ENCODE results near the gene SAA4. TPM values are rescaled to one million over a fixed set of nuclear protein-coding genes. Genes with fewer than 3 reads are reported as not detected.

SAA4 gene
- total RNA-seq, 1 experiment from 2014 or later = not detected

- no peak overlapping the region for H3K4me3 ChIP-seq (replicated peaks in 1 of 2; ENCODE audit: low read depth in 1 of 2, low read length in 2 of 2)
- ATAC-seq (no peak), DNase-seq (ENCODE audit: low read depth, low spot score) (no peak)
- POLR2A ChIA-PET = no interaction called here
- no peaks in the 10 kb centered on the region for H4K20me1 ChIP-seq (ENCODE audit: insufficient read depth)
- no peak overlapping the region for H2AFZ ChIP-seq (ENCODE audit: low read depth, low read length, poor library complexity, severe bottlenecking)
- H3K4me1 ChIP-seq (ENCODE audit: control insufficient read depth in 1 of 2, insufficient read depth in 2 of 2, low read length in 2 of 2) = no peaks in the 10 kb centered on the region
- intact Hi-C loops (cut with micrococcal nuclease) = no loop called here
- H3K79me2 ChIP-seq (ENCODE audit: insufficient read depth, low read length) = no peaks in the 10 kb centered on the region
- H3K9me2 ChIP-seq (ENCODE audit: insufficient read depth) = no peaks in the 10 kb centered on the region
- no peaks in the 10 kb centered on the region for H3K9me3 ChIP-seq (ENCODE audit: control insufficient read depth in 1 of 2, insufficient read depth in 1 of 2, low read depth in 1 of 2, low read length in 2 of 2)
- CTCF ChIA-PET = interaction anchor here (2.2 kb wide), 1 partner anchor 14 kb away, joined by 8 read pairs; no protein-coding TSS in a partner anchor
- no TSS peak for BruUV-seq (replicated peaks)
- no peak overlapping the region for H3K4me2 ChIP-seq (ENCODE audit: low read length)
- H3K27me3 ChIP-seq (ENCODE audit: insufficient read depth, low read length) = no peaks in the 10 kb centered on the region
- H3K27ac ChIP-seq (ENCODE audit: low read depth, low read length) = no peak overlapping the region
- TF ChIP-seq ZFX (IDR thresholded peaks at IDR 0.05) (no peak), SIN3A (IDR thresholded peaks at IDR 0.05; ENCODE audit: low read depth) (no peak), REST (IDR thresholded peaks at IDR 0.05; ENCODE audit: low read depth) (no peak), JUND (IDR thresholded peaks at IDR 0.05) (no peak), FOSL1 (IDR thresholded peaks at IDR 0.05; ENCODE audit: low read depth) (no peak), POLR2AphosphoS5 (IDR thresholded peaks at IDR 0.05; ENCODE audit: low read depth, low read length) (no peak), ELF1 (IDR thresholded peaks at IDR 0.05; ENCODE audit: borderline replicate concordance, low read depth) (no peak), EZH2 (IDR thresholded peaks at IDR 0.05) (no peak), SP1 (IDR thresholded peaks at IDR 0.05; ENCODE audit: low read depth) (no peak), SRF (IDR thresholded peaks at IDR 0.05; ENCODE audit: low read depth) (no peak), CEBPB (IDR thresholded peaks at IDR 0.05; ENCODE audit: low read depth) (no peak), ATF3 (IDR thresholded peaks at IDR 0.05) (no peak)
- no peak overlapping the region for H3K9ac ChIP-seq (ENCODE audit: low read length)
- H3K36me3 ChIP-seq (ENCODE audit: control insufficient read depth in 1 of 2, insufficient read depth in 2 of 2, low read length in 2 of 2) = no peaks in the 10 kb centered on the region
- RAD21 ChIA-PET (ENCODE audit: low non-redundant PET in 1 of 2, low total read pairs in 2 of 2, uncharacterized antibody in 2 of 2, unreplicated experiment in 2 of 2) = no interaction called here
Observed at GRCh38 chr11:18229501-18229900, 7.1 kb downstream of the SAA4 start.

Data from HCT116 (cell line).